ENCODE measurements around the gene UBL4B.
"Not testable (repeated sequence)": the region's sequence is repeated elsewhere in the genome, so short reads cannot be mapped to it uniquely, and the experiment has no call there.

The UBL4B gene, protein sequence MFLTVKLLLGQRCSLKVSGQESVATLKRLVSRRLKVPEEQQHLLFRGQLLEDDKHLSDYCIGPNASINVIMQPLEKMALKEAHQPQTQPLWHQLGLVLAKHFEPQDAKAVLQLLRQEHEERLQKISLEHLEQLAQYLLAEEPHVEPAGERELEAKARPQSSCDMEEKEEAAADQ

DNA sequence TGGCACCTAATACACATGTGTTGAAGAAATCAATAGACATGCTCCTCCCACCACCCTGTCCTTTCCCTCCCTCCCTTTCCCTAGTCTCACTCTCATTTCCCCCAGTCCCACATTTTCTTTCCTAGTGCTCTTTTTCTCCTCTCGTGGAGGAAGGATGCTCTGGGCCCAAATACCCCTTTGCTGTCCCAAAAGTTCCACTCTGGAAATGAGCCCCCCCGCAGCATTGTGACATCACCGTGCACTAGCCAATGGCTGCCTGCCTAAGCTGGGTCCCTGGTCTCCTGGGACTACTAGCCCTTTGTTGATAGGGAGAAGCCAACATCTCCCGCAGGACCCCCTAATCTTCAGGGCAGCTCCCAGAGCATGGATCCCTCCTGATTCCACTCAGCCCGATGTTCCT, at the start of gene UBL4B:
UBL4B (plus strand) TSS at position 301 of the 400 bp plus-strand sequence; CDS start at position 393, 92 bp downstream.
- DNase-seq: no peak

DNA sequence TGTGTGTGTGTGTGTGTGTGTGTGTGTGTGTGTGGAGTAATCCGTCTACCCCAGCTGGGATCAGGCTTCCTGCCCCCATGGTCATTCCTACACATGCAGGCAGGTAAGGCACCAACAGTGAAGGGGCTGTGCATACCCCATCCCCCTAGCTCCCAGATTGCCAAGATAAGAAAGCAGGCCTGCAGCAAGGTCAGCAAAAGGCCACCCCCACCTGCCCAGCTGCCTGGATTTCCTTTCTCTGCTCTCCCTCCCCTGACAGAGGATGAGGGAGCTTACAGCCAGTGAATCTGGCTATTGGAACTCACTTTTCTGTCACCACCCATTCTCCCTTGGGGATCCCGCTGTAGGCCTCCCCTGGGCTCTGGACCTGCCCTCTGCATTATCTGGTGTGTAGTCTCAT, 49.6 kb upstream of the UBL4B start:
- no peak for DNase-seq

- no peak for DNase-seq
Measured at GRCh38 chr1:110063781-110064180, 48.5 kb upstream of the UBL4B start.

DNA sequence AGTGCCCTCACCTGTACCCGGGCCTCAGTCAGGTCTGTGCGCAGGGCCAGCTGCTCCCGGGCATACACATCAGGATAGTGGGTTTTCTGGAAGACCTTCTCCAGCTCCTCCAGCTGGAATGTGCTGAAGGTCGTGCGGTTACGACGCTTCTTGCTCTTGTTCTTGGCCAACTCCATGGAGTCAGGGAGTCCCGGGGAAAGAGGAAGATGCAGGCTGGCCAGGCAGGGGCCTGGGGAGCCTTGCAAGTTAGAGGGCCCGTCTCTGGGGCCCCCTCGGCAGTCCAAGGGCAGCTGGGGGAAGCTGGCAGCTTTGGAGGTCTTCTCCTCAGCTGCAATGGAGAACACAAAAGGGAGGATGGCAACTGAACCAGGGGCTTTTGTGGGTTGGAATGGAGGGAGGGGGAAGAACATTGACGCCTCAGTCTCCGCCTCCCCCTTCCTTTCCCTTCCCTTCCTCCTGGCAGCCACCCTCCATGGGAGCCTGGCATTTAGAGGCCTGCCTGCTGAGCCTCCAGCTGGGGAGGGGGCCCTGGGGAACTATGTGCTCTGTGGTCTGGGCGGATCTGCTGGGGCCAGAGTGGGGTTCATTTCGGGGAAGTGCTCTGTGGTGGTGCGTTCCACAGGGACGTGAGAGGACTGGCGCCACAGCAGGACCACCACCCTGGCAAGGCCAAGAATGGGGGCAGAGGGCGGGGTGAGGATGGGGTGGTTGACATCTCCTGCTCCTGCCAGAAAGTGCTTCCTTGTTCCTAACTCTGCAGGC, 47.5 kb upstream of the UBL4B start:
- no peak for DNase-seq

- DNase-seq: no peak
Measured at GRCh38 chr1:110065841-110066240, 46.4 kb upstream of the UBL4B start.

DNA sequence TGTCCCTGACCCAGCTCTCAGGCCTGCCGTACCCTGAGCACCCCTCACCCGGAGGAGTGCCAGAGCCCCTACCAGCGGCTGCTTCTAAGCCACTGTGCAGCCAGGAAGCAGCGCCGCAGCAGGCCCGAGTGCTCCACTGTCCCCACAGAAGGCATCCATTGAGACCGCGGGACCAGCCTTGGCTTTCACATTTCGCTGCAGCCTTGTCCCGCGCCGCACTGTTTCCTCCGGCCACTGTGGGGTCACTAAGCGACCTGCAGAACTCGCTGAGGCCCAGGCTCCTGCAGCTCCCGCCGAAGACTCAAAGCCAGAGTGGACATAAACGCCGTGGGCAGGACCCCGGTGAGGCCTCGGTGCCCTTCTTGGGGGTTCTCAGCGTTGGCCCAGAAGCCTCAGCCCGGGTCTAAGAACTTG, 44.8 kb upstream of the UBL4B start:
- DNase-seq: no peak

DNA sequence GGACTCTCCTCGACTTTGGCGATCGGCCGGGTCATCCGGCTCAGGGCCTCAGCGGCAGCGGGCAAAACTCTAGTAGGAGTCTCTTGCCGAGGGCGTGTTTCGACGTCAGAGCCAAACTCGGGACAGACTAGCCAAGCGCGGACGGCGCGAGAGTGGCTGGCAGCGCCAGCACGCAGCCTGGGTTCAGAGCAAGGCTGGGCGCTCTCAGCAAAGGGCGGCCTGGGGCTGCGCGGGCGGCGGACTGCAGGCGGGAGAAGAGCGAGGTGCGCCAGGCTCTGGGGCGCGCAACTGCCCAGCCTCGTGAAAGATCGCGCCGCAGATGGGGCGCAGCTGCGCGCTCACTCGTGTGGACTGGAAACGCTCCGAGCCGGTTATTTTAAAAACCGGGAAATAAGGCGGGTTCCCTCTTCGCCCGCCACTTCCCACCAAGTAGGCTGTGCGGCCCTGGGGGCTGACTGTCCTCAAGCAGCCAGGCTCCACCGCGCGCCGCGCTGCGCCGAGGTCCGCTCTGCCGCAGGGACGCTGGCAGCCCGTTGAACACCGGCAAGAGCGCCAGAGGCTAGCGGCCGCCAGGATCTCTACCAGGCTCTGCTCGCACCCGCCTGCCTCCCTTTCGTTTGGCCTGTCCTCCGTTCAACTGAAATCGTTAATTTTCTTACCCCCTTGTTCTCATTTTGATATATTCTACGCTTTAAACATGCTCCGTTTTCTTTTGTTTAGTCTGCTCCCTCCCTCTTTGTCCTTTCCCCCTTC, 44.2 kb upstream of the UBL4B start:
- no peak for DNase-seq

DNA sequence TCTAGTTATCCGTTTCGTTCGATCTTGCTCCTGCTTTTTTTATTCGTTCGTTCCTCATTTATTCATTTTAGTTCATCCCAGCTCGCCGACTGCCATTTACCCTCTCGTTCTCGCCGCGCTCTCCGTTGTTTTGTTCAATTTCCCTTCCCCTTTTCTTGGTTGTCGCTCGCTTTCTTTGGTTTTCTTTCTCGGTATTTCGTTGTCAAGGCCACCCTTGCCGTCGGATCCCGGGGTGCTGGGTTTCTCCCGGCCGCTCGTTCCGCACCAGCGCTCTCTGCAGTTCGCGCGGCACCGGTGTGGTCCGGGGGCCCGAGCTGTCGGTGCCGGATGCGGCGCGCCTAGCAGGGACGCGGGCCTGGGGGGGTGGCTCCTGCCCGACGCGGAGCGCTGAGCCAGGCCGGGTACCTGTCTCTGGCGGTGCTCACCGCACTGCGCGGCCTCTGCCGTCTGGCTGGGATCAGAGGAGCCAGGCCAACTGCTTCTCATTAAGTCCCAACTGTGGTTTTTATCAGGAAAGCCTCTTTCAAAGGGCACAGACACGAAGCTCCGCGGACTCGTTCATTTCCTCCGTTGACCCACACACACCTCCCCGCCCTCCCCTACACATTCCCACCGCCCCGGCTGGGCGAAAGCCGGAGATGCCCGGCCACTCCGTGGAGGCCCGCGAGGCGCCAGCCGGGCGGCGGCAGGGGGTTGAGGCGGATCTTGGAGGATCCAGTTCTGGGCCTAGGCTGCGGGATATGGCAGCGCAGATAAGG, 43.4 kb upstream of the UBL4B start:
- no peak for DNase-seq

GRCh38 chr1:110069404-110070281, 42.6 kb upstream of the UBL4B start:
- no peak for DNase-seq

GRCh38 chr1:110070282-110070669, 42.0 kb upstream of the UBL4B start:
- no peak for DNase-seq

- DNase-seq: no peak
Measured at GRCh38 chr1:110070671-110071242, 41.5 kb upstream of the UBL4B start, which contains the start of gene ALX3. Gene ALX3 (minus strand): TSS chr1:110070672. CDS start chr1:110070612, 60 bp downstream.

DNA sequence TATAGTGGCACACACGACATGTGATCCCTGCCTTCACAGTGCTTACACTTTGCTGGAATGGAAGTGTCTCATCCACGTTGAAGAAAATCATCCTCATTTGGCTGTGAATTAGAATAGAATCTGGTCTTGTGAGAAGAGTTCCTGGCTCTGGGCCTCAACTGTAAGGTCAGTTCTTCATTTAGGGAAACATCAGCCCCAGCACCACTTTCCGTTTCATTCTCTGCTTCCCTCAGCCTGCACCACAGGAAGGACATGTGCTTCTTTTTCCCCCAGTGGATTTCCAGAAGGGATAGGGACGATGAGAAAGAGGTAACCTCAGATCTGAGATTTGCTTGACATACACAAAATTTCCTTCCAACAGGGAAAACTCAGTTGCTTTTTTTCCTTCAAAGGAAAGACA, 38.1 kb upstream of the UBL4B start:
- no peak for DNase-seq

- no peak for DNase-seq
Measured at GRCh38 chr1:110076789-110077500, 35.3 kb upstream of the UBL4B start.

DNA sequence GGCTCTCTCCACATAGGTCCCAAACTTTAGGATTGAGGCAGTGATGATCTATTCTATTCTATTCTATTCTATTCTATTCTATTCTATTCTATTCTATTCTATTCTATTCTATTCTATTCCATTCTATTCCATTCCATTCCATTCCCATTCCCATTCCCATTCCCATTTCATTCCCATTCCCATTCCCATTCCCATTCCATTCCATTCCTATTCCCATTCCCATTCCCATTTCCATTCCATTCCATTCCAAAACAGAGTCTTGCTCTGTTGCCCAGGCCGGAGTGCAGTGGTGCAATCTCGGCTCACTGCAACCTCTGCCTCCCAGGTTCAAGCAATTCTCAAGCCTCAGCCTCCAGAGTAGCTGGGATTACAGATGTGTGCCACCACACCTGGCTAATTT, 32.2 kb upstream of the UBL4B start:
- not testable (repeated sequence) for DNase-seq

- DNase-seq: no peak
Measured at GRCh38 chr1:110081061-110081460, 31.2 kb upstream of the UBL4B start.

GRCh38 chr1:110082477-110082876, 29.8 kb upstream of the UBL4B start:
- no peak for DNase-seq

DNA sequence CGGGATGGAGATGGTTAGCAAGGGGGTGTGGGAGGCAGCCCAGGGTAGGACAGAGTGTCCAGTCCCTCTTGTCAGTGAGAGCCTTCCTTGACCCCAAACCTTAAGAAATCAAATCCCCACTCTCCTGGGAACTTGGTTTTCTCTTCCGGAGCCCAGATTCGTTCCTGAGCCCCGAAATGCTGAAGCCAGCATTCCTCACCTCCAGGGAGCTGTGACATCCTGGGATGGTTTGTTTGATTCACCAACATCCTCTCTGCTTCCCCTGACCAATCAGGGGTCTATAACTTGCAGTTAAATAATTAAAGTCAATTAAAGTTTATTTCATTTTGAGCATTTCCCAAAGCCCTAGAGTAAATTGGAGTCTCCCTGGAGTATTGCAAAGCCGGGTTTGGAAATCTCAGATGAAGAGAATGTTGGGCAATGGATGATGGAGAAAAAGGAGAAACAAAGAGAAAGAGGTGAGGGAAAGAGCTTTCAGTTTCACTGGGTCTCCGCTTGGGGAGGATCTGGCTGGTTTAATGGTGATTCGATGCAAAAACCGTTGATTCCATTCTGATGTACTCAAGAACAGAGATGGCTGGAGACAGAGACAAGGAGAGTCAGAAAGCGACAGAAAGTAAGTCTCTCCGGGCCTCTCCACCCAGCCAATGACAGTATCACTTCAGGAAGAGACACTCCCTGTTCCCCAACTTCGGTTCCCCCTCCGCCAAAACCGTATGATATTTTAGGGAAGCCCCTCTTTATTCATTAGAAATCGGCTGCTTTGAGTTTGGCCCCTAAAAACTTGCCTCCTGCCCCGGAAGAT, 29.0 kb upstream of the UBL4B start:
- no peak for DNase-seq

DNA sequence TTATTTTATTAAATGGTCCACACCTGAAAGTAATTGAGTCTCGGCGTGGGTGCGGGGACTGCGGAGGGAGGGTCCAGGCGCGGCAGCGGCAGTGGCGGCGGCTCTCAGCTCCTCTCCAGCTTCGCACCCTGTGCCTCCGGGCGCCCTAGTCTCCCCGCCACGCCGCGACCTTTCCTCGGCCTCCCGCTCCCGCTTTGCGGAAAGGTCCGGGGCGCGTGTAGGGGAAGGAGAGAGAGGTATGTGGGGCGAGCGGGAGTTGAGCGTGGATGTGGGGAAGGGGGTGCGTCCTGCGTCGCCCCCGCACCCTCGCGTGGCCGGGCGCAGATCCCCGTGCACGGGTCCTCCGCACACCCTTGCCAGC, 28.4 kb upstream of the UBL4B start:
- DNase-seq: no peak

GRCh38 chr1:110084227-110085078, 27.8 kb upstream of the UBL4B start:
- no peak for DNase-seq
